M059J (cell line): ENCODE measurements around the gene ITGAL. TPM values are rescaled to one million over a fixed set of nuclear protein-coding genes. Genes with fewer than 3 reads are reported as not detected.
"Not testable (repeated sequence)": the region's sequence is repeated elsewhere in the genome, so short reads cannot be mapped to it uniquely, and the experiment has no call there.

Experiments
- DNase-seq: peaks from one replicate; pipeline ENCODE4 v3.0.0-alpha.2; 2012; ENCODE audit warnings: low read depth
- total RNA-seq: library from RNA; depleted of rRNA; stranded (reverse); fragments of >200 nt; shearing (Covaris generic); gene quantifications from 2 replicates; pipeline ENCODE4 v1.2.3, GENCODE V29; 2014

ITGAL gene
- total RNA-seq, 1 experiment from 2014 or later: not detected

DNA sequence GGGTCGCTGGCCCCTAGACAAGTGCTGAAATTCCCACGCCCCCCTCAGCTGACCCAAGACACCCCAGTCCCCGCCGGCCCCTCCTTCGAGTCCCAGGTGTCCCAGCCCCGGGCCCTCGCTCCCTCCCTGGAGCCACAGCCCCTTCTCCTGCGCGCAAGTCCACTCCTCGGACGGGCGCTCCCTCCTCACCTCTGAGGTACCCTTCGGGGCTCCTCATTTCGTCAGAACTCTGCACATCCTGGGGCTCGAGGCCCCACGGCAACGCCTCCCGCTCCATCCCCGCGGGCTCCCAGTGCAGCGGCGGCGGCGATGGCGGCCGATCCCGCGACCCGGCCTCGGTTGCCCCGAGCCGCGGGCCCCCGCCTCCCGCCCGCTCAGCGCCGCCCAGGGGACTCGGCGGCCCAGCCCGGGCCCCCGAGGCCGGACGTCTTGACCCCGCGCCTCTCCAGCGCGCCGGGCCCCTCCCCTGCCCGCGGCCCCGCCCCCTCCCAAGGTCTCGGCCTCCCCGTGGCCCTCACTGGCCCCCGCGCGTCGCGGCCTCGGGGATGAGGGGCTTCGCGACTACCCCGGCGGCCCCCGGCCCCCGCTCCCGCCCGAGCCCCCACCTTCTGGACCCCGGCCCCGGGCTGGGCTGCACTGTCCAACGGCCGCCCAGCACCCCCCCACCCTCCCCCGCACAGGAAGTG lies 53.7 kb downstream of the ITGAL start, which contains the start of gene ZNF768:
TSS of gene ZNF768 (minus strand) at position 430 of the 686 bp plus-strand sequence. CDS start at position 277, 153 bp downstream.
- DNase-seq: peak; percentile 26

GRCh38 chr16:30526823-30527634 lies 54.5 kb downstream of the ITGAL start:
- peak; percentile 98 for DNase-seq

DNA sequence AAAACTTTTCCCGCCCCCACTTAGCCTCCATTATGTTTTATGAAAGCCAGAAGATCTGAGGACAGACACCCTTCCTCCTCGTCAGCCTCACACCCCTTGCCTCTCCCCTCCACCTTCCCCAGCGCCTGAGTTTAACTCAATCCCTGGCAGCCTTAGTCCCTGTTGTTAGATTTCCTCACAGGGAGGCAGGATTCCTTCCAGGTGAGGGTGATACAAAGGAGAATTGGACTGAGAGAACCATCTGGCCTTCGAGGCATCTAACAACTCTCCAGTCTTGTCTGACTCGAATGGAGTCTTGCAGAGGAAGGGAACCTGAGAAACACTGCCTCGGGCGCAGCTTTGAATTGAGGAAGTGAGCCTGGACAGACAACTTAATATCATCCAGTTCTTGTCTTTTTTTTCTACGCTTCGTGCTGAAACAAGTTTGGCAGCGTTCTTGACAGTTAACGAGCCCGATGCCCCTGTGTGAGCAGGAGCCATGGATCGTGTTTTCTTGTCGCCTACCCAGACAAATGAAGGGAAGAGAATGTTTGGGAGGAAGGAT lies 55.2 kb downstream of the ITGAL start:
- DNase-seq: no peak

DNA sequence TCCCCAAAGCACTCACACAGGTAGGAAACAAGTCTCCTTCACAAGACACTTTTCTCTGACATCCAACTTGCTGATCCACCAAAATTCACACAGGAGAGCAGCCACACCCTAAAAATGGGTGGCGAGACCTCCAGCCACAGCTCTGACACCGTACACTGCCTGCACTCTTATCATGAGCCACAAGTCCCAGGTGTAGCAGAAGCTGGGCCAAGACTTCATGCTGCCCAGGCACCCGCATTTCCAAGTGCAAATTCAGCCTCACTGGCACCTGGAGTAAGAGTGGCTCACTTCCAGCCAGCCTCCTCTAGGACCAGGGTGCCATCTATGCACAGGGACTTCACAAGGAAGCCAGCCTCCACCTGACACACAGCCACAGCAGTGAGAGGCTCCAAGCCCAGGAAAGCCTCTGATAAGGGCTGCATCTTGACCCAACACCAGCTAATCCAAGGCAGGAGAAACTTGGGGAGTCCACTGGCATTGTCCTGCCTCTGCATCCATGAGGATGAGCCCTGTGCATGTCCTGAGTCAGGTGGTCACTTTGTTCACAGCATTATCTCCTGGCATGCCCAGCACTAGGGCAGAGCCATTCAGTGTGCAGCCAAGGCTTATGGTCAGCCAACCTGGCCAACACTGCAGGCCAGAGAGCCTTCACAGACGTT lies 56.4 kb downstream of the ITGAL start:
- DNase-seq: no peak

- DNase-seq: no peak
Observed at GRCh38 chr16:30530163-30531037, 57.9 kb downstream of the ITGAL start.

DNA sequence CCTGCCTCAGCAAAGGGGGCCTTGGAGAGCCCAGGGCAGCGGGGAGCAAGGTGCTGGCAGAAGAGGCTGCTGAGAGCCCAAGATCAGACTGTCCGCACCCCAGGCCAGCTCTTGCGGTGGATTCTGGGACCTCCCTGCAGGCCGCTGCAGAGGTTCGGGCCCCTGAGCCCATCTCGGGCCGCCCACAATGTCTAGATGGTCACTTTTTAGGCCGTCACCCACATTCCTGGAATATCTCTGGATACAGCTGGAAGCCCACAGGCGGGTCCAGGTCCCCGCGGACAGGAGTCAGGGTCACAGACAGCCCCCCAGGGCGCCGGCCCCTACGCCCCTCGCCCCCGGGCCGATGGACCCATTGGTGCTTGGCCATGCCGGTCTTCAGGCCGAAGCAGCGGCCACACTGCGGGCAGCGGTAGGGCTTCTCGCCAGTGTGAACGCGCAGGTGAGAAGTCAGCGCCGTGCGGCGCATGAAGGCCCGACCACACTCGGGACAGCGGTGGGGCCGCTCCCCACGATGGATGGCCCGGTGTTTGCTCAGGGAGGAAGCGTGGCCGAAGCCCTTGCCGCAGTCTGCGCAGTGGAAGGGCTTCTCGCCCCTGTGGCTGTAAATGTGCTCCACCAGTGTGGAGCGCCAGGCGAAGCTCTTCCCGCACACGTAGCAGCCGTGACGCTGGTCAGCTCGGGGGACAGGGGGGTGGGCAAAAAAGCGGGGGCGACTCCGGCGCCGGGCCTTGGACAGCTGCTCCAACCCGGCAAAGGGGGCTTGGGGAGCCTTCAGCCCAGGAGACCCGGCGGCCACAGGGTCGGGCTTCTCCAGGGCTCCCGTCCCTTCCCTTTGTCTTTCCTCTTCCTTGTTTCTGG lies 60.0 kb downstream of the ITGAL start:
- DNase-seq: no peak

DNA sequence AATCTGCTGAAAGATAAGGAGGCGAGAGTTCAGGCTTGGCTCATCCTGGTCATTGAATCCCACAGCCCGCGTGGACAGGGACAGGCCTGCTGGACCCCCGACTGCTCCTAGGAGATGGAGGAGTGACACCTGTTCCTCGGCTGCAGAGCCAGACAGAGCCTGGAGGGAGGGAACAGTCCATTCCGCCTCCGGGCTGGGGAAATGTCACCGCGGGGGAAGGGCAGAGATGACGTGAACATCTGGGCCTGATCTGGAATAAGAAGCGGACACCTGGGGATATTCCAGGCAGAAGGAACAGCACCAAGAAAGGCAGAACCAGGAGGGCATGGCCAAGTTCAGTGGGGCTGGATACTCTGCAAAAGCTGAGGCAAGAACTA lies 60.6 kb downstream of the ITGAL start:
- no peak for DNase-seq

DNA sequence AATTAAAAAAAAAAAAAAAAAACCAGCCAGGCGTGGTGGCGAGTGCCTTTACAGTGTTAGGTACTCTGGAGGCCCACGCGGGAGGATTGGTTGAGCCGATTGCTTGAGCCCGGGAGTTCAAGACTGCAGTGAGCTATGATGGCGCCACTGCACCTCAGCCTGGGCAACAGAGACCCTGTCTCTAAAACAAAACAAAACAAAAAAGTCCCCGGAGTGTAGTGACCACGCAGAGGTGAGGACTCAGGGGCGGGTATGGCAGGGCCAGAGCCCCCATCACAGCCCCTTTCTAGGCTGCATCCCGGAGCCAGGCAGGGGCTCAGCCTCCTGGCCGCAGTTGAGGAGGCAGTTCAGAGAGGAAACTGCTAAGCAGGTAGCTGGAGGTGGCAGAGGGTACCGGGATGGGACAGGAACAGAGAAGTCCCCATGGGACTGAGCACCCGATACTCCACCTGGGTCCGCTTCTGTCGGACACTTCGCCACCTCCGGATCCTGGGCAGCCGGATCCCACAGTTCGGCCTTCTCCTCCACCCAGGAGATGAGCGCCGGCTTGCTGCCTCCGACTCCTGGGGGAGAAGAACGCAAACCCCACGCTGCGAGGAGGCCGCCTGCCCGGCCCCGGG lies 61.3 kb downstream of the ITGAL start:
- no peak for DNase-seq

DNA sequence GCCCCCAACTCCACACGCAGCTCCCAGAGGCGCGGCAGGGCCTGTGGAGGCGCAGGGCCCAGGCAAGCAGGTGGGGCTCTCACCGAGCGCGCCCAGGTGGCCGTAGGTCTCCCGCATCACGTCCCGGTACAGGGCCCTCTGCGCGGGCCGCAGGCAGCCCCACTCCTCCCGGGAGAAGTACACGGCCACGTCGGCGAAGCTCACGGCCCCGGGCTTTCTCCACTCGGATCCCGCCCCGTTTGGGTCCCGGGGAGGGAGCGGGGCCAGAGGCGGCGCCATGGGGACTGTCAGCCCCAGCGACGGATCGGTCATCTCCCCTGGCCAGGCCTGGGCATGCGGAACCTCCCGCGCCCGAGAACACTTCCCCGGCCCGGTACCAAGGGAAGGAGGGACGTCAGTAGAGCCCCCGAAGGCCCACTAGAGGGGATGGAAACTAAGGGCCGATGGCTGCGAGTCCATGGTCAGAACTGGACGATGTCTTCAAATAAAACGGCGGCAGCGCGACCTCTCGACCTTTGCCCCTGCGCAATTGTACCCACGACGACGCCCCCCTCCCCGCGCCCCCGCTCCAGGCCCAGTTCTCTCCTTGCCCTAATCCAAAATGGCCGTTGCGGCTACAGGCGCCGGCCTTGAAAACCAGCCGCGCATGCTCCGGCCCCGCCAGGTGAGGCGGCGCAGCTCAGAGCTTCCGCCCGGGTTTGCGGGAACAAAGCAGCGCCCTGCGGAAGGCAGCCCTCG lies 62.0 kb downstream of the ITGAL start, which contains the start of gene ZNF747:
TSS of gene ZNF747 (minus strand) at position 491 of the 738 bp plus-strand sequence. CDS start at position 312, 179 bp downstream.
- peak; percentile 83 for DNase-seq

DNA sequence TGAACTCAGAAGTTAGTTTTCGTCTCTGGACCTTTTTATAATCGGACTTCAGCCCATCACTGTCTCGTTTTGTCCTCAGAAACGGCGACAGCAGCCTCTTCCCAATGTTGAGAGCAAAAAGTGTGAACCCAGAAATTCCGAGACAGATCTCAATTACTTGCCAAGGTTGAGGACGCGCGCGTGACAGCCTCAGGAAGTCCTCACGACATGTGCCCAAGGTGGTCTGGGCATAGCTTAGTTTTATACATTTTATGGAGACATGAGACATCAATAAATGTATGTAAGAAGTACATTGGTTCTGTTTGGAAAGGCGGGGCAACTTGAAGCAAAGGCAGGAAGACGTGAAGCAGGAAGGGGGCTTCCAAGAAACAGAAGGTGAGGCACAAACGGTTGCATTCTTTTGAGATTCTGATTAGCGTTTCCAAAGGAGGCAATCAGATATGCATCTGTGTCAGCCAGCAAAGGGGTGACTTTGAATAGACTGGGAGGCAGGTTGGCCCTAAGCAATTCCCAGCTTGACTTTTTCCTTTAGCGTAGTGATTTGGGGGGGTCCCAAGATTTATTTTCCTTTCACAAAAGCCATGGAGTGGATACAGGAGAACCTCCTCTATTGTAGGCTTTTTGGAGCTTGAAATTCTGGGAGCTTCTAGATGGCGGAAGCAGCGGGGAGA lies 62.7 kb downstream of the ITGAL start:
- DNase-seq: peak; percentile 13

DNA sequence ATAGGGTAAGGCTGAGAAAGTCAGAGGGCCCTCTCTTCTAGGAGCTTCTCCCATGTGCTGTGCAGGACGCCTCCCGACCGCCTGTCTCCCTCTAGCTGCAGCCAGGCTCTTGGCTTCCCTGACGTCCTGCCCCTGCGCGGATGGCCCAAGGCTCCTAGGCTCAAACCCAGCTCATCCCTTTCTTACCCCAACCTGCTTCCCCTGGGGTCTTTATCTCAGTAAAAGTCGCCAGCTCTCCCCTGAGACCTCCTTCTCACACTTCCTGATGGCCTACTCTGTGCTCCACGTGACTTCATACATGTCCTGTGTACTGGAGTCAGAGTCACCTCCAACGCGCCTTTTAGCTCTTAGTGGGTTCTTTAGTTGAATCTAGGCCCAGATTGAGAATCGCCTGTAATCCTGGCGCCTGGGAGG lies 63.2 kb downstream of the ITGAL start:
- DNase-seq: peak; percentile 58

DNA sequence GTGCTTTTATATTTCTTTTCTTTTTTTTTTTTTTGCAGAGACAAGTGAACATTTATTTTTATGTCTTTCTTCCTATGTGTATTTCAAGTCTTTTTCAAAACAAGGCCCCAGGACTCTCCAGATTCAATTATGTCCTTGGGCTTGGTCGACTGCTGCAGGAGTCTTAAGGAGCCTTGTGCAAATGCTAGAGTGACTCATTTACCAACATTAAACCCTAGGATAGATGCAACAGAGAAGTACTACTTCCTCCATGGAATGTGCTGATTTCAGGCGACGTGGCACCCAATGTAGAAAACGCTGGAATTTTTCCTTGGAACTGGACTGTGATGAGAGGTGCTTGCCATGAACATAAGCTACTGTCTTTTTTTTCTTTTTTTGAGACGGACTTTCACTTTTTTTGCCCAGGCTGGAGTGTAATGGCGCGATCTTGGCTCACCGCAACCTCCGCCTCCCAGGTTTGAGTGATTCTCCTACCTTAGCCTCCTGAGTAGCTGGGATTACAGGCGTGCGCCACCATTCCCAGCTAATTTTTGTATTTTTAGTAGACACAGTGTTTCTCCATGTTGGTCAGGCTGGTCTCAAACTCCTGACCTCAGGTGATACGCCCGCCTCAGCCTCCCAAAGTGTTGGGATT lies 64.0 kb downstream of the ITGAL start:
- DNase-seq: not testable (repeated sequence)

- DNase-seq: no peak
Observed at GRCh38 chr16:30539000-30539964, 66.7 kb downstream of the ITGAL start.

- DNase-seq: not testable (repeated sequence)
Observed at GRCh38 chr16:30539986-30540526, 67.5 kb downstream of the ITGAL start.

GRCh38 chr16:30540916-30541464 lies 68.4 kb downstream of the ITGAL start:
- DNase-seq: not testable (repeated sequence)
